Esophagus squamous epithelium (tissue), 5 donors: ENCODE measurements around the gene MIA2. TPM values are rescaled to one million over a fixed set of nuclear protein-coding genes. Genes with fewer than 3 reads are reported as not detected.
"Not testable (repeated sequence)": the region's sequence is repeated elsewhere in the genome, so short reads cannot be mapped to it uniquely, and the experiment has no call there.

Experiments used
- DNase-seq: peaks from one replicate; lab custom pipeline; 2025; lab: John Stamatoyannopoulos, UW
- H3K27ac ChIP-seq, 4 donors: fragments of 200-600 bp; sonication (generic); one replicate each; pipeline ENCODE4 v1.5.1; 2016 to 2019; ENCODE audit warnings: mild to moderate bottlenecking in 1 of 4
- H3K27me3 ChIP-seq, 4 donors: fragments of 200-600 bp; sonication (generic); 1 replicate in 3 of 4; 2 replicates in 1 of 4; pipeline versions ENCODE4 v1.5.1 to v1.6.0; 2017 to 2021; ENCODE audit warnings: antibody characterized with exemption in 1 of 4
- H3K36me3 ChIP-seq, 3 donors: fragments of 200-600 bp; sonication (generic); one replicate each; pipeline ENCODE4 v1.5.1; 2016 to 2019
- H3K4me1 ChIP-seq, 3 donors: fragments of 200-600 bp; sonication (generic); one replicate each; pipeline ENCODE4 v1.5.1; 2017 to 2019
- H3K4me3 ChIP-seq, 4 donors: fragments of 200-600 bp; sonication (generic); 1 replicate in 3 of 4; 2 replicates in 1 of 4; pipeline ENCODE4 v1.5.1; 2016 to 2019; ENCODE audit warnings: mild to moderate bottlenecking in 2 of 4, moderate library complexity in 1 of 4
- H3K9me3 ChIP-seq, 3 donors: fragments of 200-600 bp; sonication (generic); one replicate each; pipeline ENCODE4 v1.5.1; 2016 to 2019
- POLR2A ChIP-seq, 4 donors: fragments of 450-650 bp; IDR thresholded peaks; one replicate each; pipeline ENCODE4 v1.6.1; 2017; ENCODE audit warnings: antibody characterized with exemption in 4 of 4, mild to moderate bottlenecking in 4 of 4, moderate library complexity in 3 of 4
- WGBS, 2 donors: methylation state at CpG; one replicate each; pipeline ENCODE4 v1.1.5; 2018; 5-methylcytosine and 5-hydroxymethylcytosine counted together
- intact Hi-C: fragments of 100-400 bp; cut with DNase I; formaldehyde crosslinking; loops from one replicate; pipeline ENCODE4 v1.15.0; 2022
- total RNA-seq, 4 donors: library from RNA; depleted of rRNA; stranded (reverse); fragments of >200 nt; gene quantifications; one replicate each; pipeline ENCODE4 v1.1.0, GENCODE V29; 2016
- TF ChIP-seq, protein P1 (sequence below), 6 experiments: fragments of 450-650 bp in 4 of 6; fragments of 200-600 bp in 2 of 6; sonication (generic) in 2 of 6; IDR thresholded peaks; one replicate each; pipeline ENCODE4 v1.5.1; 2016 to 2019; ENCODE audit warnings: antibody characterized with exemption in 6 of 6, mild to moderate bottlenecking in 4 of 6, moderate library complexity in 4 of 6
- donor health status: DM: yes; HTN: yes; CAD: no.

MIA2 gene
- total RNA-seq, 4 donors from 2014 or later: 33.3 to 50.7 (median 38.7) TPM

DNA sequence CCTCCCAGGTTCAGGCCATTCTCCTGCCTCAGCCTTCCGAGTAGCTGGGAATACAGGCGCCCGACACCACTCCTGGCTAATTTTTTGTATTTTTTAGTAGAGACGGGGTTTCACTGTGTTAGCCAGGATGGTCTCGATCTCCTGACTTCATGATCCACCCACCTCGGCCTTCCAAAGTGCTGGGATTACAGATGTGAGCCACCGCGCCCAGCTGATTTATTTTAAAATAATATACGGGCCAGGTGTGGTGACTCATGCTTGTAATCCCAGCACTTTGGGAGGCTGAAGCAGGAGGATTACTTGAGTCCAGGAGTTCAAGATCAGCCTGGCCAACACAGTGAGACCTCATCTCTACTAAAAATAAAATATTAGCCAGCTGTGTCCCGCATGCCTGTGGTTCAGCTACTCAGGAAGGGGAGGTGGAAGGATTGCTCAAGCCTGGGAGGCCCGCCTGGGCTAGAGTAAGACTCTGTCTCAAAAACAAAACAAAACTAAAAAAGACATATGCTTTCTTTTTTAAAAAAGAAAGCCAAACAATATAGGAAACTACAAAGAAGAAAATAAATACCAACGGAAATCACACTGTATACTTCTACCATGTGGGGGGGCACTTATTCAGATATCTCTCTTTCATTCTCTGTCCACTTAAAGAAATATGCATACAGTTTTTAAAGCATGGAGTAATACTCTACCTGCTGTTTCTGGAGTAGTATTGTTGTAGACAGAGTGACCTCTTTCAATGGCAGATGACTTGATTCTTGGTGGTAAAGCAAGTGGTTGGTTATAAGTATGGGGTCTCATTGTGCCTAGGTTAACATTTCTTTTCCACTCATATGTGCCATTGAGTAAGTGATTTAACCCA is 930 bp upstream of the MIA2 start:
- no peak for TF ChIP-seq POLR2A (IDR thresholded peaks at IDR 0.05)
- TF ChIP-seq, protein P1, sequence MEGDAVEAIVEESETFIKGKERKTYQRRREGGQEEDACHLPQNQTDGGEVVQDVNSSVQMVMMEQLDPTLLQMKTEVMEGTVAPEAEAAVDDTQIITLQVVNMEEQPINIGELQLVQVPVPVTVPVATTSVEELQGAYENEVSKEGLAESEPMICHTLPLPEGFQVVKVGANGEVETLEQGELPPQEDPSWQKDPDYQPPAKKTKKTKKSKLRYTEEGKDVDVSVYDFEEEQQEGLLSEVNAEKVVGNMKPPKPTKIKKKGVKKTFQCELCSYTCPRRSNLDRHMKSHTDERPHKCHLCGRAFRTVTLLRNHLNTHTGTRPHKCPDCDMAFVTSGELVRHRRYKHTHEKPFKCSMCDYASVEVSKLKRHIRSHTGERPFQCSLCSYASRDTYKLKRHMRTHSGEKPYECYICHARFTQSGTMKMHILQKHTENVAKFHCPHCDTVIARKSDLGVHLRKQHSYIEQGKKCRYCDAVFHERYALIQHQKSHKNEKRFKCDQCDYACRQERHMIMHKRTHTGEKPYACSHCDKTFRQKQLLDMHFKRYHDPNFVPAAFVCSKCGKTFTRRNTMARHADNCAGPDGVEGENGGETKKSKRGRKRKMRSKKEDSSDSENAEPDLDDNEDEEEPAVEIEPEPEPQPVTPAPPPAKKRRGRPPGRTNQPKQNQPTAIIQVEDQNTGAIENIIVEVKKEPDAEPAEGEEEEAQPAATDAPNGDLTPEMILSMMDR (IDR thresholded peaks at IDR 0.05): no peak
- no peak overlapping the region for H3K4me3 ChIP-seq
- 69 to 77% methylated on average over 10 to 12 of the region's 12 CpGs for WGBS, 2 donors
- no peaks in the 10 kb centered on the region for H3K27me3 ChIP-seq
- H3K36me3 ChIP-seq: no peaks in the 10 kb centered on the region
- peaks cover 0 to 10% (median 0%) of the 10 kb centered on the region in 3 donors for H3K4me1 ChIP-seq
- intact Hi-C loops: no loop called here
- H3K9me3 ChIP-seq: no peaks in the 10 kb centered on the region
- DNase-seq: no peak
- no peak overlapping the region for H3K27ac ChIP-seq

DNA sequence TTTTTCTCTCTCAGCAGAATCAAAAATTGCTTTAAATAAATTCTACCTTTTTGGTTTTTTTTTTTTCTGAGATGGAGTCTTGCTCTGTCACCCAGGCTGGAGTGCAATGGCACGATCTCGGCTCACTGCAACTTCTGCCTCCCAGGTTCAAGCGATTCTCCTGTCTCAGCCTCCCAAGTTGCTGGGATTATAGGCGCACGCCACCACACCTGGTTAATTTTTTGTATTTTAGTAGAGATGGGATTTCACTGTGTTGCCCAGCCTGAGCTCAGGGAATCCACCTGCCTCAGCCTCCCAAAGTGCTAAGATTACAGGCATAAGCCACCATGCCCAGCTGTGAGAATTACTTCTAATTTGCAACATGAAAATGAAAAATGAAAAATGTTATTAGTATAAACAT is 1.3 kb downstream of the MIA2 start:
- H3K36me3 ChIP-seq, H3K27ac ChIP-seq, H3K4me3 ChIP-seq, H3K4me1 ChIP-seq, DNase-seq, H3K27me3 ChIP-seq, intact Hi-C loops, H3K9me3 ChIP-seq: not testable (repeated sequence)
- 96 to 99% methylated on average over 5 of the region's 5 CpGs for WGBS, 2 donors

DNA sequence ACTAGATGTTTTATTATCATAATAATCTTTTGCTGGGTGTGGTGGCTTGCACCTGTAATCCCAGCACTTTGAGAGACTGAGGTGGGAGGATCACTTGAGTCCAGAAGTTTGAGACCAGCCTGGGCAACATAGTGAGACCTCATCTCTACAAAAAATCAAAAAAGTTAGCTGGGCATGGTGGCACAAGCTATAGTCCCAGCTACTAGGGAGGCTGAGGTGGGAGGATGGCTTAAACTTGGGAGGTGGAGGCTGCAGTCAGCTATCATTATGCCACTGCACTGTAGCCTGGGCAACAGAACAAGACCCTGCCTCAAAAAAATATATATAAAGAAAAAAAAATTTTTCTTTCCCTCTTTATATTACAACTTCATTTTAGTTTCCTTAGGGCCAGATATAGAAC is 1.8 kb downstream of the MIA2 start:
- H3K36me3 ChIP-seq, H3K4me3 ChIP-seq, DNase-seq, H3K27ac ChIP-seq, intact Hi-C loops, H3K4me1 ChIP-seq, H3K27me3 ChIP-seq, H3K9me3 ChIP-seq: not testable (repeated sequence)

DNA sequence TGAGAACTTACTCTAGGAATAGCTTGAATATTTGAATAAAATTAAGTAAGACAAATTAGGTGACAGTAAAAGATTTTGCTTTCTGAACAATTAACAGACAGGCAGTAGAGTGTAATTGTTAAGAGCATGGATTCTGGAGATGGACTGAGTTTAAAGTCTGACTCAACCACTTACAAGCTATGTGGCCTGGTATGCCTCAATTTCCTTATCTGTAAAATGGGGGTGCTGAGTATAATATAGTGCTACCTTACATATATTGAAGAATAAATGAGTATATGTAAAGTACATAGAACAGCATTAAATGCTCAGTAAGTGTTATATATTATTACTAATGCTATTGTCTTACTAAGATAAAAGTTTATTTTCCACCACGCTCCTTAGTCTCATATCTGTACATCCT is 7.1 kb downstream of the MIA2 start:
- TF ChIP-seq, protein P1 (IDR thresholded peaks at IDR 0.05): no peak
- no peak for TF ChIP-seq POLR2A (IDR thresholded peaks at IDR 0.05)
- Histone ChIP-seq H3K36me3 (no peaks in the 10 kb centered on the region), H3K27me3 (no peaks in the 10 kb centered on the region), H3K4me1 (no peaks in the 10 kb centered on the region), H3K9me3 (no peaks in the 10 kb centered on the region), H3K4me3 (no peak overlapping the region), H3K27ac (no peak overlapping the region)
- DNase-seq: no peak
- 95 to 100% methylated on average over 1 of the region's 1 CpG for WGBS, 2 donors
- intact Hi-C loops: no loop called here

DNA sequence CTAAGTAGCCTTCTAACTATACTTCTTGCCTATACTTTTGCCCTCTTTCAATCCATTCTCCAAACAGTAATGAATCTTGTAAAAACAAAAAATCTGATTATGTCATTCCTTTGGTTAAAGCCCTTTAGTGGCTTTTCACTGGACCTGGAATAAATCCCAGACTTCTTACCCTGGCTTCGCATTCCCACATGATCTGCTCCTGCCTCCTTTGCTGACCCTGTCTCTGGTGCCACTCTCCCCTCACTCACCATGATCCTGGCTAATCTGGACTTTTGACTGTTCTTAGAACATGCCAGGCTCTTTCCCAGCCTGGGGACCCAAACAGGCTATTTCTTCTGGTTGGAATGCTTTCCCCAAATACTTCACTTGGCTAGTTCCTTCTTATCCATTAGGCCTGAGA is 7.9 kb downstream of the MIA2 start:
- 73% methylated on average over 1 of the region's 1 CpG for WGBS, 2 donors
- intact Hi-C loops: no loop called here
- DNase-seq: no peak
- no peak overlapping the region for H3K27ac ChIP-seq
- H3K4me1 ChIP-seq: no peaks in the 10 kb centered on the region
- no peaks in the 10 kb centered on the region for H3K27me3 ChIP-seq
- H3K9me3 ChIP-seq: no peaks in the 10 kb centered on the region
- no peaks in the 10 kb centered on the region for H3K36me3 ChIP-seq
- no peak overlapping the region for H3K4me3 ChIP-seq
- TF ChIP-seq, protein P1 (IDR thresholded peaks at IDR 0.05): no peak
- TF ChIP-seq POLR2A (IDR thresholded peaks at IDR 0.05): no peak

DNA sequence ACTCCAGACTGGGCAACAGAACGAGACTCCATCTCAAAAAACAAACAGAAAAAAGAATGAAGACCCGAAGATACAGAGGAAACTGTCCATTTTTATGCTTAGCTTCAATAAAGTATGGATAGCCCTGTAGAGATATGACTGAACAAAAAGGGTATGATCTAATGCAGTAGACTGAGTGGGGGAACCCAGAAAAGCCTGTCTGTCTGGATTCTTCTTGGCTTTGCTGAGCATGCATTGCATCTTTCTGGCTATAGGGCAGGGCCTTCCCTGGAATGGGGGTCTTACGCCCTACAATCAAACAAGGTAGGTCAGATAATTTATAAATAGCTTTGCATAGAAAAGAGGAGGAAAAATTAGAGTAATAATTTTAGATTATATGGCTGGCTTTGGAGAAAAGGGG is 10.1 kb downstream of the MIA2 start:
- H3K36me3 ChIP-seq: no peaks in the 10 kb centered on the region
- no peaks in the 10 kb centered on the region for H3K4me1 ChIP-seq
- no peaks in the 10 kb centered on the region for H3K27me3 ChIP-seq
- WGBS, 2 donors: 67 to 80% methylated on average over 3 of the region's 3 CpGs
- no peak for DNase-seq
- no peaks in the 10 kb centered on the region for H3K9me3 ChIP-seq
- H3K4me3 ChIP-seq: no peak overlapping the region
- intact Hi-C loops: no loop called here
- no peak overlapping the region for H3K27ac ChIP-seq
- TF ChIP-seq POLR2A (IDR thresholded peaks at IDR 0.05): no peak
- TF ChIP-seq, protein P1 (IDR thresholded peaks at IDR 0.05): no peak
